C4-2B (cell line): ENCODE results near the gene NFIC.

Experiments used
- CTCF ChIP-seq: fragments of 450-650 bp; conservative IDR thresholded peaks from 2 replicates; pipeline ENCODE4 v1.5.1; 2017; ENCODE audit warnings: mild to moderate bottlenecking
- ZFX ChIP-seq: fragments of 450-650 bp; IDR thresholded peaks from 2 replicates; pipeline ENCODE4 v1.6.1; 2017

DNA sequence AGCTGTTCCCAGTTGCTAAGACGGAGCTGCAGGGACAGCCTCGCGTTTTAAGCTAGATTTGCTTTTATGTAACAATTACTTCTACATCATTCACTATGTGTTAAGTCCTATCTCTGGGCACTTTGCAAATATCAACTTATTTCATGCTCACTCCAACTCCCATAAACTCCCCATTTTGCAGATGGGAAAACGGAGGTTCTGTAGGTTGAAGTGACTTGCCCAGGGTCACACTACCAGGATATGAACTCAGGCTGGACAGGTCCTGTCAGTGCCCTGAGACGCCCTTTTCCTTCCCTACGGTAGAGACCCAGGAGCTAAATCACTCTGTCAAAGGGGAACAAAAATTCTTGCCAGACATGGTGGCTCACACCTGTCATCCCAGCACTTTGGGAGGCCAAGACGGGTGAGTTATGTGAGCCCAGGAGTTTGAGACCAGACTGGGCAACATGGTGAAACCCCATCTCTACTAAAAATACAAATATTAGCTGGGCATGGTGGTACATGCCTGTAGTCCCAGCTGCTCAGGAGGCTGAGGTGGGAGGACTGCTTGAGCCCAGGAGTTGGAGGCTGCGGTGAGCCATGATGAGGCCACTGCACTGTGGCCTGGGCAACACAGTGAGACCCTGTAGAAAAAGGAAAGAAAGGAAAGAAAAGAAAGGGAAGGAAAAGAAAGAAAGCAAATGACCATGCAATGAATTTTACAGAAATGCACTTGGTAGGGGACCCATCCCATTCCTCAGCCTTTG lies 14.5 kb upstream of the NFIC start:
- no peak for TF ChIP-seq CTCF
- TF ChIP-seq ZFX: no peak
